Cardiac septum (tissue), 1 donor: ENCODE results near the gene DENND6B. TPM values are rescaled to one million over a fixed set of nuclear protein-coding genes. Genes with fewer than 3 reads are reported as not detected.

Source experiments
- DNase-seq: peaks from one replicate; pipeline ENCODE4 v3.0.0-alpha.2; 2020; ENCODE audit warnings: low spot score
- intact Hi-C: fragments of 100-400 bp; cut with DNase I; formaldehyde crosslinking; loops from one replicate; pipeline ENCODE4 v1.14.0; 2022
- total RNA-seq: library from RNA; stranded (reverse); fragmentation: NEBNext Ultra II Directional; extraction: Animal tissue kit (Norgen Biotek cat#: 25700); gene quantifications from one replicate; pipeline ENCODE4 v1.2.1, GENCODE V29; 2021
- donor health status: DM: no; HTN: no; CAD: no.

Gene DENND6B
- total RNA-seq, 1 donor from 2014 or later, result 2.8 TPM

DNA sequence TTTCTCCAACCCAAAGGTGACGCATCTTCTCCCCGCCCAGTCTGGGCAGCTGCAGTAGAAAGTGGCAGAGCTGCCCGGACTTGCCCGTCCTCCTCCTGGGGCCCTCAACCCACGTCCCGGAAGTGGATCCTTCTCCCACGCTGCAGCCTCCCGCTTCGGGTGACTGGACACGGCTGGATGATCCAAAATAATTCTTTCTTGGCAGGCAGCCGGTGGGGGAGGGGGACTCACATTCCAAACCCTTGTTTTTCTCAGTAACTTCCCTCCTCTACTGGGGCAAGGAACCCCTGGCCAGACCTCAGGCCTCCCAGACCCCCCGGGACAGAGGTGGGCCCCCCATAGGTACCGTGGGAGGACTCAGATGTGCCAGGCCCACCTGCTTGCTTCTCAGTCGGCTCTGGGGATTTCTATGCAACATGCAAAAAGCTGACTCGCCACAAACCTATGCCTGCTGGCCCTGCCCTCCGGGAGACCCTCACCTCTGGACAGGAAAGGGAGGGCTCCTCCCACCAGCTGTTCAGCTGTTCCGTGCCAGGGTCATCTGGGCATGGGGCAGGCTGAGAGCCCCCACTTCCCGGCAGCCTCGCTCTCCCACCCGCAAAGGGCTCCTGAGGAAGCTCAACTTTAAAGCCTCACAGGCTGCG is 20.8 kb downstream of the DENND6B start:
- peak; percentile 93 for DNase-seq
- intact Hi-C loops, result loop anchor here (5.0 kb wide), 1 partner anchor 34 kb away; the partner anchor contains the start of gene MAPK11

DNA sequence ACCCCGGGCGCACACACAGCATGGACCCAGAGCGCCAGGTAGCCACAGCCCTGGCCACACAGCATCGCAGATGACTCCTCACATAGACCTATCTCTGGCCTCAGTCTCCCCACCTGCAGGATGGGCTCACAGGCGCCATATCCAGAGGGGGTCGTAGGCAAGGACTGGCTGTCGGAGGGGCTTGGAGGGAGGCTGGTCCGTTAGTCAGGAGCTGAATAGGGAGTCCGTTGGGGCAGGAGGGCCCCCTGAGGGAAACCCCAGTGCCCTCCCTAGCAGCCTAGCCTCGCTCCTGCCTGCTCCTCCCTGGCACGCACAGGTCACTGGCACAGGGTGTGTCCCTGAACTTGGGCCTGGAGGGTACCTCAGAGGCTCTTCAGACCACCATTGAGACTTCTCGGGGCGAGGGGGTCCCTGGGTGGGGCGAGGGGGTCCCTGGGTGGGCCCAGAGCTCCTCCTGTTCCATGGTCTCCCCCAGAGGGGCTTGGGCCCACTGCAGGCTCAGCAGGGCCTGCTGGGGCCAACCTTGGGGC is 21.4 kb downstream of the DENND6B start:
- no peak for DNase-seq
- intact Hi-C loops, result loop anchor here (5.0 kb wide), 1 partner anchor 33 kb away; the partner anchor contains the start of gene MAPK11

- intact Hi-C loops, result loop anchor here (5.0 kb wide), 1 partner anchor 32 kb away; the partner anchor contains the start of gene MAPK11
Observed at GRCh38 chr22:50304528-50305392, 22.1 kb downstream of the DENND6B start.

GRCh38 chr22:50303848-50304527 is 22.8 kb downstream of the DENND6B start:
- intact Hi-C loops, result no loop called here
- DNase-seq, result no peak

More at GRCh38 chr22:50304528-50305392, 22.1 kb downstream of the DENND6B start:
- DNase-seq, result no peak

GRCh38 chr22:50303515-50303847 is 23.3 kb downstream of the DENND6B start:
- intact Hi-C loops, result no loop called here
- no peak for DNase-seq

DNA sequence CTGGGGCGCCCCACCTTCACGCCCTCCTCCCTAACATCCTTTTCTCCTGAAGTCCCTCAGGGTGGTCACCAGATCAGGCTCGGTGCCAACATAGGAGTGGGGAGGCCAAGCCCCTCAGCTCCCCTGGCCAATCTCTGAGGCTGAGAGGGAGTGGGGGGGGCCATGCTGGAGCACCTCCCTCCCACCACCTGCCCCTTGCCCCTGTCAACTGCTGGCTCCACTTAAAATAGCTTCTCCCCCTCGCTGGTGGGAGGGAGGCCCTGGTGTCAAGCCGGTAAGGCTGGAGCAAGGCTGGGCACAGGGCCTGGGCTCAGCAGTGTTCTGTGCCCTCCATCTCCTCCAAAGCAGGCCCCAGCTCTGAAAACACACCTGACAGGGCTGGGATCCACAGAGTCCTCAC is 24.2 kb downstream of the DENND6B start:
- intact Hi-C loops, result no loop called here
- no peak for DNase-seq

DNA sequence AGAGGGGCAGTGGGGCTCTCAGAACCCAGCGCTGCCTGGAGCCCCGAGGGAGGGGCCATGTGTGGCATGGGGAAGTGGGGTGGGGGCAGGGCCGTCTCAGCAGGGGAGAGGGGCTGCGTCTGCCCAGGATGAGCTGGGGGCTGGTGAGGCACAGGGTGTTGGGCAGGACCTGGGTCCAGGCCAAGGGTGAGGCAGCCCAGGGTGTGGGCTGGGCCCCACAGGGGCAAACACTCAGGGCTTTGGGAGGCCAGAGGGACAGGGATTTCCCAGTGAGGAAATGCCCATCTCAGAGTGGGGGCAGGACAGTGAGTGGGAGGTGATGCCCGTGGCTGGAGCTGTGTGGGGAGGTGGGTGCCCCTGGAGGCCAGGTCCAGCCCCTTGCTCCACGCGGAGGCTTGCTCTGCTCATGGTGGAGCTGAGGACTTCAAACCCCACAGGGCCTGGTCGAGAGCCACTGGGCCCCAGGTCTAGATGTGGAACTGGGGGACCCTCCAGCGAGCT is 24.7 kb downstream of the DENND6B start:
- DNase-seq, result no peak
- intact Hi-C loops, result no loop called here

GRCh38 chr22:50301581-50301991 is 25.2 kb downstream of the DENND6B start:
- intact Hi-C loops, result no loop called here
- no peak for DNase-seq

DNA sequence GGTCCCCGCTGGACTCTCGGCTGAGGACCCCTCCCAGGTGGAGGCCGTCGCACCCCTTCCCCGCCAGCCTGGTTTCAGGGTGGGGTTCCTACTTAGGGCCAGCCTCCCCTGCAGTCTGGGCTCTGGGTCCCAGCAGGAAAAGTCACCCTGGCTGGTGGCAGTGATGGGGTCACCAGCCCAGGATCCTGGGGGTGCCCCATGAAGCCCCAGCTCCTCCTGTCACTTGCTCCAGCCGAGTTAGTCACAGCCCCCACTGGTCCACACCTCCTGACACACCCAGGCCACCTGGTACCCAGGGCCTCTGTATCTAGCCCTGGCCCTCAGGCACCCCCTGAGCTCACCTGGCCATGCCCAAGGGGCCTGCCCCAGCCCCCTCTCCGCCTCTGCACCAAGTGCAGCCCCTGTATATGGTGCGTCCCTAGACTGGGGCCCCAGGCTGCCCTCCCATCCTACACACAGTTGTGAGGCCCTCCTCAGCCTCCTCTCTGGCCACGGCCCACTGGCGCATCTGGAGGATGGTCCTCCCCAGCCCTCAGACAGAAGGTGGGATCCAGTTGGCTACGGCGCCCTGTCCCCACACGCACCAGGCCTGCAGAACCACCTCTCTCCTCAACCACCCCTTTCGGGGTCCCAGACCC is 26.1 kb downstream of the DENND6B start:
- intact Hi-C loops, result no loop called here
- no peak for DNase-seq

GRCh38 chr22:50299785-50300619 is 26.8 kb downstream of the DENND6B start:
- intact Hi-C loops, result no loop called here
- no peak for DNase-seq

DNA sequence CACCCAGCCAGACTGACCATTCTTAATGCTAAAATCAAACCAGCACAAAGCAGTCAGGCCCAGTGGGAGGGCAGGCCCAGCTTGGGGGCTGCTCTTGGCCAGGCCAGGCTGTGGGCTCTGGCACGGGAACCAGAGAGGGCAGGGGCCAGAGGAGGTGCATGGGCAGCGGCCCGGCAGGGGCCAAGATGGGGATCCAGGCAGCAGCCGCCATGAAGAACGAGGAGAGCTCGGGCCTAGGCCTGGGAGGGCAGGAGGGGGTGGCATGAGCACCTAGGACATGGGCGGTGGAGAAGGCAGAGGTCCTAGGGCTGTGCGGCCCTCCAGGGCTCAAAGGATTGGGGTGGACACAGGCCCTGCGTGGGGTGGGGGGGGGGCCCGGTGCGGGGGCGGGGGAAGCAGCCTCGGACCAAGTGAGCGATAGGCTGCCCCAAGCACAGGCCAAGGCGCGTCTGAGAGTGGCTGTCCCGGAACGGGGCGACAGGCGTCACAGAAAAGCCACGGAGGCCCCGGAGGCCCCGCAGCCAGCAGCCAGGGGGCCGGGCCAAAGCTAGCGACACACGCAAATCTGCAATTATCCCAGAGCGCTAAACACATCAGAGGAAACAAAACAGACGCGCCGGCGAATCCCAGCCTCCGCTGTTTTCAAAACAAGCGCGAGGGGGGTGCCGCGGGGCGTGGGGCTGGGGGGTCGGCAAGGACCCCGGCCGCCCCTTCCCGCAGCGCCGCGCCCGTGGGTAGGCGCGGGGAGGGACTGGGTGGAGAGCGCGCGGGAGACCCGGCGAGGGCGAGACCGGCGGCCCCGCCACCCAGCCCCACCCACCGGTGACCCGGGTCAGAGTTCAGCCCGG is 27.7 kb downstream of the DENND6B start:
- no peak for DNase-seq
- intact Hi-C loops, result no loop called here

- no peak for DNase-seq
- intact Hi-C loops, result no loop called here
Observed at GRCh38 chr22:50298266-50298637, 28.6 kb downstream of the DENND6B start.

DNA sequence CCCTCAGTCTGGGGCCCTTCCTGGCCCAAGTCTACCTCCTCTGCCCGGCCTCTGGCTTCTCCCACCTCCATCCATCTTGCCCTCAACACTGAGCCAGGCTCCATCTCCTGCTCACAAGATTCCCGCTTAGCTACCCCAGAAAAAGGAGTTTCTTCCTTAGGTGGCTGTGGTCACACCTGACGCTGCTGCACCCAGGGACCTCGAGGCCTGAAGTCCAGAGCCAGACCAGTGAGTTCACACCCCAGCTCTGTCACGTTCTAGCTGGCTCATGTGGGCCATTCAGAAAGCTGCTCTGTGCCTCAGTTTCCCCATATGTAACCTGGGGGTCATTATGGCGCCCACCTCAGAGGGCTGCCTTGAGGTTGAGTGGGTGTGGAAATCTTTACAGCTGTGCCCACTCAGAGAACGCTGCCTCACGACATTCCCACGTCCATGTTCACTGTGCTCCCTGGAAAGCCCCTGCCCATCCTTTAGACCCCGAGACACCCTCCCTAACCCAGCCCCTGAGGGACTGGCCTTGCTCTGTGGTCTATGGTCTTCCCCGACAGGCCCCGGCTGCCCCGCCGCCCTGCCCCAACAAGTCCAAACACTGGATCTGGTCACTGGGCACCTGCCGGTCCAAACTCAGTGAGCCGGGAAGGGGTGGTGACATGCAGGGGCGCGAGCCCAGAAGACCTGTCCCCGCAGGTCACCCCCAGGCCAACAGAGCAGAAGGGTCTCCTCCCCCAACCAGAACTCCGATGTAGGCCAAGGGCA is 29.1 kb downstream of the DENND6B start:
- no peak for DNase-seq
- intact Hi-C loops, result no loop called here

GRCh38 chr22:50296658-50297490 is 29.9 kb downstream of the DENND6B start:
- intact Hi-C loops, result no loop called here

DNA sequence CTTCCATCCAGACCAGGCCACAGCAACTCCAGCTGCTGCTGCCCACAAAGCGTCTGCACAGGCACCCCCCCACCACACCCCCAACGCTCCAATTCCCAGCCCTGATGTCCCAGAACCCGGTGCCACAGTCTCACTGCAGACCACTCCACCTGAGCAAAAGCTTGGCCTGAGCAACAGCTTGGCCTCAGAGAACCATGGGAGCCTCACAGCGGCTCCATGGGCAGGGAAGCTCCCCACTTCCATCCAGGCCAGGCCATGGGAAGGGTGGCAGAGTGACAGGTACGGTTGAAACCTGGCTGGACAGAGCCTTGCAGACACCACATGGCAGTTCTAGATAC is 32.5 kb downstream of the DENND6B start:
- DNase-seq, result no peak
- intact Hi-C loops, result loop anchor here (5.0 kb wide), 1 partner anchor 33 kb away; the partner anchor contains the start of gene DENND6B

More at GRCh38 chr22:50296658-50297490, 29.9 kb downstream of the DENND6B start:
- no peak for DNase-seq
